ENCODE data around the gene RBBP5. TPM values are rescaled to one million over a fixed set of nuclear protein-coding genes. Genes with fewer than 3 reads are reported as not detected.

The RBBP5 gene
- total and polyA plus RNA-seq, 2 donors (not counting 1 experiment from before 2014, with no cell fraction given) = 6.8 to 18.5 TPM

- TF ChIP-seq EZH2 (IDR thresholded peaks at IDR 0.05; ENCODE audit: borderline replicate concordance, insufficient read depth, low read depth, low read length, poor library complexity, severe bottlenecking) (no peak), CTCF (IDR thresholded peaks at IDR 0.05) (no peak)
- ATAC-seq (ENCODE audit: low read depth) (no peak), DNase-seq (no peak)
- Histone ChIP-seq H3K36me3 (replicated peaks in 1 of 2; ENCODE audit: control extremely low read depth in 1 of 2, control insufficient read depth in 1 of 2, extremely low read depth in 1 of 2, insufficient read depth in 2 of 2, low read length in 1 of 2) (no peaks in the 10 kb centered on the region), H3K9me3 (ENCODE audit: control extremely low read depth in 1 of 3, control insufficient read depth in 2 of 3, insufficient read depth in 1 of 3, low read length in 2 of 3) (no peaks in the 10 kb centered on the region), H3K27ac (ENCODE audit: low read length in 2 of 2) (no peak overlapping the region), H3K4me2 (replicated peaks; ENCODE audit: low read depth, low read length, poor library complexity, severe bottlenecking) (no peak overlapping the region), H3K4me3 (ENCODE audit: control extremely low read depth in 1 of 5, extremely low read depth in 1 of 5, insufficient read depth in 1 of 5, low read depth in 2 of 5, low read length in 4 of 5) (no peak overlapping the region), H3K27me3 (replicated peaks in 1 of 4; ENCODE audit: control extremely low read depth in 1 of 4, control insufficient read depth in 3 of 4, insufficient read depth in 4 of 4, low read length in 3 of 4) (peaks cover 0 to 42% (median 9%) of the 10 kb centered on the region in 4 experiments), H4K20me1 (ENCODE audit: control insufficient read depth, insufficient read depth, low read length, poor library complexity, severe bottlenecking) (no peaks in the 10 kb centered on the region), H3K9ac (ENCODE audit: low read length) (no peak overlapping the region), H3K4me1 (ENCODE audit: control insufficient read depth in 2 of 2, insufficient read depth in 2 of 2, low read length in 2 of 2) (no peaks in the 10 kb centered on the region), H3K79me2 (ENCODE audit: control insufficient read depth, insufficient read depth, low read length) (no peaks in the 10 kb centered on the region), H2AFZ (ENCODE audit: insufficient read depth, low read depth, low read length, poor library complexity, severe bottlenecking) (no peak overlapping the region)
- CTCF ChIA-PET = no interaction called here
- Mint-ChIP-seq H3K4me3 (no peak overlapping the region), H3K27me3 (peaks cover 61% of the 10 kb centered on the region), H3K9me3 (ENCODE audit: insufficient read depth) (no peaks in the 10 kb centered on the region), H3K4me1 (no peaks in the 10 kb centered on the region), H3K27ac (no peak overlapping the region)
- intact Hi-C loops (cut with micrococcal nuclease) = no loop called here
- POLR2A ChIA-PET = no interaction called here
- 38% methylated on average over 11 of the region's 11 CpGs for WGBS (ENCODE audit: insufficient coverage)
These were observed 76.6 kb downstream of the RBBP5 start for GRCh38 chr1:205045146-205045545.

GRCh38 chr1:205044741-205045140 is 77.0 kb downstream of the RBBP5 start:
- no peak overlapping the region for H3K9ac ChIP-seq (ENCODE audit: low read length)
- H3K27ac ChIP-seq (ENCODE audit: low read length in 2 of 2) = no peak overlapping the region
- 33% methylated on average over 5 of the region's 5 CpGs for WGBS (ENCODE audit: insufficient coverage)
- no peak overlapping the region for H3K4me2 ChIP-seq (replicated peaks; ENCODE audit: low read depth, low read length, poor library complexity, severe bottlenecking)
- H3K36me3 ChIP-seq (replicated peaks in 1 of 2; ENCODE audit: control extremely low read depth in 1 of 2, control insufficient read depth in 1 of 2, extremely low read depth in 1 of 2, insufficient read depth in 2 of 2, low read length in 1 of 2) = no peaks in the 10 kb centered on the region
- H3K4me3 Mint-ChIP-seq = no peak overlapping the region
- CTCF ChIA-PET = no interaction called here
- H4K20me1 ChIP-seq (ENCODE audit: control insufficient read depth, insufficient read depth, low read length, poor library complexity, severe bottlenecking) = no peaks in the 10 kb centered on the region
- H3K4me1 ChIP-seq (ENCODE audit: control insufficient read depth in 2 of 2, insufficient read depth in 2 of 2, low read length in 2 of 2) = no peaks in the 10 kb centered on the region
- no peak for ATAC-seq (ENCODE audit: low read depth)
- DNase-seq = no peak
- H3K27ac Mint-ChIP-seq = no peak overlapping the region
- H3K9me3 ChIP-seq (ENCODE audit: control extremely low read depth in 1 of 3, control insufficient read depth in 2 of 3, insufficient read depth in 1 of 3, low read length in 2 of 3) = no peaks in the 10 kb centered on the region
- no peaks in the 10 kb centered on the region for H3K9me3 Mint-ChIP-seq (ENCODE audit: insufficient read depth)
- intact Hi-C loops (cut with micrococcal nuclease) = no loop called here
- H3K27me3 Mint-ChIP-seq = peaks cover 65% of the 10 kb centered on the region
- H3K4me1 Mint-ChIP-seq = no peaks in the 10 kb centered on the region
- H2AFZ ChIP-seq (ENCODE audit: insufficient read depth, low read depth, low read length, poor library complexity, severe bottlenecking) = no peak overlapping the region
- POLR2A ChIA-PET = no interaction called here
- H3K4me3 ChIP-seq (ENCODE audit: control extremely low read depth in 1 of 5, extremely low read depth in 1 of 5, insufficient read depth in 1 of 5, low read depth in 2 of 5, low read length in 4 of 5) = no peak overlapping the region
- no peaks in the 10 kb centered on the region for H3K79me2 ChIP-seq (ENCODE audit: control insufficient read depth, insufficient read depth, low read length)
- H3K27me3 ChIP-seq (replicated peaks in 1 of 4; ENCODE audit: control extremely low read depth in 1 of 4, control insufficient read depth in 3 of 4, insufficient read depth in 4 of 4, low read length in 3 of 4) = peaks cover 0 to 44% (median 10%) of the 10 kb centered on the region in 4 experiments
- TF ChIP-seq EZH2 (IDR thresholded peaks at IDR 0.05; ENCODE audit: borderline replicate concordance, insufficient read depth, low read depth, low read length, poor library complexity, severe bottlenecking) (no peak), CTCF (IDR thresholded peaks at IDR 0.05) (no peak)

Measured in B cell (primary cell).